HepG2 (cell line): Measurements from ENCODE around the gene KATNB1. TPM values are rescaled to one million over a fixed set of nuclear protein-coding genes. Genes with fewer than 3 reads are reported as not detected.

Experiments
- AGO2 ChIP-seq: fragments of 200-400 bp; formaldehyde crosslinking; optimal IDR thresholded peaks from 2 replicates; pipeline ENCODE3; 2017; ENCODE audit warnings: mild to moderate bottlenecking, low read depth, low read length, moderate library complexity
- DBP ChIP-seq: sonication (generic); formaldehyde crosslinking; IDR thresholded peaks from 2 replicates; pipeline ENCODE4 v1.4.0; 2020; ENCODE audit warnings: missing genetic modification reagents; ENCODE audit errors: not compliant biosample characterization
- ELK4 ChIP-seq: sonication (generic); formaldehyde crosslinking; IDR thresholded peaks from 2 replicates; pipeline ENCODE4 v1.9.0; 2021; ENCODE audit warnings: missing genetic modification reagents, borderline replicate concordance
- HNRNPLL ChIP-seq: fragments of 200-400 bp; formaldehyde crosslinking; IDR thresholded peaks from 2 replicates; pipeline ENCODE4 v1.6.1; 2017; ENCODE audit warnings: mild to moderate bottlenecking, low read depth, low read length; ENCODE audit not compliant: poor library complexity, severe bottlenecking
- HOXA7 ChIP-seq: sonication (generic); formaldehyde crosslinking; IDR thresholded peaks from 2 replicates; pipeline ENCODE4 v1.8.1; 2022; ENCODE audit warnings: mild to moderate bottlenecking, missing genetic modification reagents, moderate library complexity
- IRF1 ChIP-seq: sonication (generic); formaldehyde crosslinking; IDR thresholded peaks from 2 replicates; pipeline ENCODE4 v1.4.0; 2020; ENCODE audit warnings: low read depth, mild to moderate bottlenecking, missing genetic modification reagents
- MAFG ChIP-seq: sonication (generic); formaldehyde crosslinking; IDR thresholded peaks from 2 replicates; pipeline ENCODE4 v1.5.1; 2020; ENCODE audit warnings: mild to moderate bottlenecking, missing genetic modification reagents
- MXD1 ChIP-seq: sonication (generic); formaldehyde crosslinking; IDR thresholded peaks from 2 replicates; pipeline ENCODE4 v1.4.0; 2020; ENCODE audit warnings: mild to moderate bottlenecking, missing genetic modification reagents
- NFRKB ChIP-seq: fragments of 450-650 bp; IDR thresholded peaks from 2 replicates; pipeline ENCODE4 v1.6.1; 2017
- NR2C2 ChIP-seq: sonication (generic); formaldehyde crosslinking; IDR thresholded peaks from 2 replicates; pipeline ENCODE4 v1.4.0; 2020; ENCODE audit warnings: missing genetic modification reagents, mild to moderate bottlenecking, moderate library complexity, borderline replicate concordance
- NR2F6 ChIP-seq, 2 experiments: IDR thresholded peaks; 2 replicates each; pipeline ENCODE4 v1.6.1; 2016; ENCODE audit warnings: antibody characterized with exemption in 1 of 2, mild to moderate bottlenecking in 1 of 2
- PLSCR1 ChIP-seq: sonication (generic); formaldehyde crosslinking; IDR thresholded peaks from 2 replicates; pipeline ENCODE4 v1.5.0; 2020; ENCODE audit warnings: missing genetic modification reagents, mild to moderate bottlenecking, borderline replicate concordance
- RORA ChIP-seq: sonication (generic); formaldehyde crosslinking; IDR thresholded peaks from 2 replicates; pipeline ENCODE4 v1.5.0; 2020; ENCODE audit warnings: mild to moderate bottlenecking, missing genetic modification reagents, moderate library complexity
- STAT5B ChIP-seq: sonication (generic); formaldehyde crosslinking; IDR thresholded peaks from 2 replicates; pipeline ENCODE4 v1.4.0; 2020; ENCODE audit warnings: missing genetic modification reagents
- ZEB1 ChIP-seq: IDR thresholded peaks from 2 replicates; pipeline ENCODE4 v1.6.1; 2012; ENCODE audit warnings: mild to moderate bottlenecking, low read depth, inconsistent platforms; ENCODE audit not compliant: insufficient replicate concordance
- ZNF124 ChIP-seq: sonication (generic); formaldehyde crosslinking; IDR thresholded peaks from 2 replicates; pipeline ENCODE4 v1.4.0; 2020; ENCODE audit warnings: missing genetic modification reagents
- ZNF746 ChIP-seq: sonication (generic); formaldehyde crosslinking; IDR thresholded peaks from 2 replicates; pipeline ENCODE4 v1.8.0; 2022; ENCODE audit warnings: mild to moderate bottlenecking, missing genetic modification reagents
- ZNF768 ChIP-seq: sonication (generic); formaldehyde crosslinking; IDR thresholded peaks from 2 replicates; pipeline ENCODE4 v1.4.0; 2020; ENCODE audit warnings: missing genetic modification reagents
- ZZZ3 ChIP-seq: sonication (generic); formaldehyde crosslinking; IDR thresholded peaks from 2 replicates; pipeline ENCODE4 v1.4.0; 2020; ENCODE audit warnings: missing genetic modification reagents, mild to moderate bottlenecking, borderline replicate concordance
- polyA plus RNA-seq, 8 experiments: library from polyadenylated mRNA; depleted of rRNA in 3 of 8; stranded (reverse) in 7 of 8; unstranded in 1 of 8; fragments of >200 nt; fragmentation: Illumina TruSeq in 4 of 8; extraction: Trizol in 4 of 8; gene quantifications; 2 replicates each; pipeline versions ENCODE4 v1.2.1 to v1.2.3, GENCODE V29; 2011 to 2016; ENCODE audit warnings: low read depth in 4 of 8, missing spikeins in 1 of 8, mixed read lengths in 1 of 8; ENCODE audit not compliant: insufficient read depth in 1 of 8
- total RNA-seq, 5 experiments: library from RNA; depleted of rRNA; stranded (reverse); fragments of >200 nt; fragmentation: Illumina TruSeq; extraction: Trizol; gene quantifications; 2 replicates each; pipeline ENCODE4 v1.2.3, GENCODE V29; 2016; ENCODE audit warnings: low read depth in 1 of 5
- TF ChIP-seq, protein P1 (sequence below): sonication (generic); formaldehyde crosslinking; IDR thresholded peaks from 2 replicates; pipeline ENCODE4 v1.4.0; 2020; ENCODE audit warnings: missing genetic modification reagents

KATNB1 gene
- total and polyA plus RNA-seq, 2 of the 13 experiments (the other 11 are each of a cell fraction or from before 2014, with no cell fraction given), result 31.5 to 43.5 TPM

DNA sequence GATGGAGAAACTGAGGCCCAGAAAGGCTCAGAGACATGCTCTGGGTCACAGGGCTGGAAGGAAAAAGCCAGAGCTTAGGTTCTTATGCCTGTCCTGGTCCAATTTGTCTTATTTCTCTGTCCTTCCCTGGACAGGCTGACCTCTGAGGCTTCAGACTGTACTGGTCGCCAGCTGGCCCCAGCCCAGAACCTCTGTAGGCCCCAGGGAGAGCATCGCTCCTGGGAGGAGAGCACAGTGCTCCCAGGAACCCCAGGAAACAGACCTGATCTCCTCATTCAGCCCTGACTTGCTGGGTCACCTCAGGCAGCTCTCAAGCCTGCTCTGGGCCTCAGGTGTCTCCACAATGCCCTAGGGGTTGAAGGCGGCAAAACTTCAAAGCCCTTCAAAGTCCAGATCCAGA lies 36.1 kb upstream of the KATNB1 start (continued):
- no peak for TF ChIP-seq ELK4
- no peak for TF ChIP-seq ZZZ3
- no peak for TF ChIP-seq MAFG (CRISPR knock-in tag)
- no peak for TF ChIP-seq IRF1 (CRISPR knock-in tag)
- TF ChIP-seq HNRNPLL, result no peak
- no peak for TF ChIP-seq NR2F6 (IDR thresholded peaks at IDR 0.05)
- TF ChIP-seq NR2F6 (CRISPR knock-in tag; IDR thresholded peaks at IDR 0.05), result no peak
- TF ChIP-seq HOXA7 (CRISPR knock-in tag), result no peak
- no peak for TF ChIP-seq ZNF124 (CRISPR knock-in tag)
- no peak for TF ChIP-seq ZNF746 (CRISPR knock-in tag)
- no peak for TF ChIP-seq NFRKB
- TF ChIP-seq RORA, result no peak
- TF ChIP-seq DBP, result no peak
- no peak for TF ChIP-seq NR2C2 (CRISPR knock-in tag)
- peak; percentile 55; the same call in 1 of the 2 replicates for TF ChIP-seq MXD1
- no peak for TF ChIP-seq ZEB1
- TF ChIP-seq ZNF768, result peak; percentile 97
- no peak for TF ChIP-seq PLSCR1
- TF ChIP-seq STAT5B (CRISPR knock-in tag), result no peak
- no peak for TF ChIP-seq AGO2
- TF ChIP-seq, protein P1, sequence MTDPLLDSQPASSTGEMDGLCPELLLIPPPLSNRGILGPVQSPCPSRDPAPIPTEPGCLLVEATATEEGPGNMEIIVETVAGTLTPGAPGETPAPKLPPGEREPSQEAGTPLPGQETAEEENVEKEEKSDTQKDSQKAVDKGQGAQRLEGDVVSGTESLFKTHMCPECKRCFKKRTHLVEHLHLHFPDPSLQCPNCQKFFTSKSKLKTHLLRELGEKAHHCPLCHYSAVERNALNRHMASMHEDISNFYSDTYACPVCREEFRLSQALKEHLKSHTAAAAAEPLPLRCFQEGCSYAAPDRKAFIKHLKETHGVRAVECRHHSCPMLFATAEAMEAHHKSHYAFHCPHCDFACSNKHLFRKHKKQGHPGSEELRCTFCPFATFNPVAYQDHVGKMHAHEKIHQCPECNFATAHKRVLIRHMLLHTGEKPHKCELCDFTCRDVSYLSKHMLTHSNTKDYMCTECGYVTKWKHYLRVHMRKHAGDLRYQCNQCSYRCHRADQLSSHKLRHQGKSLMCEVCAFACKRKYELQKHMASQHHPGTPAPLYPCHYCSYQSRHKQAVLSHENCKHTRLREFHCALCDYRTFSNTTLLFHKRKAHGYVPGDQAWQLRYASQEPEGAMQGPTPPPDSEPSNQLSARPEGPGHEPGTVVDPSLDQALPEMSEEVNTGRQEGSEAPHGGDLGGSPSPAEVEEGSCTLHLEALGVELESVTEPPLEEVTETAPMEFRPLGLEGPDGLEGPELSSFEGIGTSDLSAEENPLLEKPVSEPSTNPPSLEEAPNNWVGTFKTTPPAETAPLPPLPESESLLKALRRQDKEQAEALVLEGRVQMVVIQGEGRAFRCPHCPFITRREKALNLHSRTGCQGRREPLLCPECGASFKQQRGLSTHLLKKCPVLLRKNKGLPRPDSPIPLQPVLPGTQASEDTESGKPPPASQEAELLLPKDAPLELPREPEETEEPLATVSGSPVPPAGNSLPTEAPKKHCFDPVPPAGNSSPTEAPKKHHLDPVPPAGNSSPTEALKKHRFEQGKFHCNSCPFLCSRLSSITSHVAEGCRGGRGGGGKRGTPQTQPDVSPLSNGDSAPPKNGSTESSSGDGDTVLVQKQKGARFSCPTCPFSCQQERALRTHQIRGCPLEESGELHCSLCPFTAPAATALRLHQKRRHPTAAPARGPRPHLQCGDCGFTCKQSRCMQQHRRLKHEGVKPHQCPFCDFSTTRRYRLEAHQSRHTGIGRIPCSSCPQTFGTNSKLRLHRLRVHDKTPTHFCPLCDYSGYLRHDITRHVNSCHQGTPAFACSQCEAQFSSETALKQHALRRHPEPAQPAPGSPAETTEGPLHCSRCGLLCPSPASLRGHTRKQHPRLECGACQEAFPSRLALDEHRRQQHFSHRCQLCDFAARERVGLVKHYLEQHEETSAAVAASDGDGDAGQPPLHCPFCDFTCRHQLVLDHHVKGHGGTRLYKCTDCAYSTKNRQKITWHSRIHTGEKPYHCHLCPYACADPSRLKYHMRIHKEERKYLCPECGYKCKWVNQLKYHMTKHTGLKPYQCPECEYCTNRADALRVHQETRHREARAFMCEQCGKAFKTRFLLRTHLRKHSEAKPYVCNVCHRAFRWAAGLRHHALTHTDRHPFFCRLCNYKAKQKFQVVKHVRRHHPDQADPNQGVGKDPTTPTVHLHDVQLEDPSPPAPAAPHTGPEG (CRISPR knock-in tag), result no peak
